Keratinocyte (primary cell): Measurements from ENCODE around the gene PHPT1. TPM values are rescaled to one million over a fixed set of nuclear protein-coding genes. Genes with fewer than 3 reads are reported as not detected.

Experiments used
- DNase-seq: peaks from one replicate; pipeline ENCODE4 v3.0.0-alpha.2; 2011; ENCODE audit warnings: low read depth, missing footprints, low spot score
- FAIRE-seq: peaks from 2 replicates; lab custom pipeline; 2011; peaks lifted over from hg19 to GRCh38; lab: Jason Lieb, UNC
- H2AFZ ChIP-seq: 2 replicates; pipeline ENCODE4 v1.6.0; 2012; ENCODE audit warnings: low read length, control low read depth, inconsistent platforms; ENCODE audit not compliant: control insufficient read depth
- H3K27ac ChIP-seq: 2 replicates; pipeline ENCODE4 v1.5.1; 2011; ENCODE audit warnings: low read length; ENCODE audit not compliant: control insufficient read depth, insufficient read depth
- H3K27me3 ChIP-seq: 3 replicates; pipeline ENCODE4 v1.6.0; 2011; ENCODE audit warnings: low read length; ENCODE audit not compliant: control insufficient read depth, insufficient read depth; ENCODE audit errors: extremely low read depth
- H3K36me3 ChIP-seq, 2 experiments: 2 replicates in 1 of 2; 3 replicates in 1 of 2; pipeline ENCODE4 v1.5.1; 2011; ENCODE audit warnings: low read length in 2 of 2, mild to moderate bottlenecking in 1 of 2; ENCODE audit not compliant: control insufficient read depth in 2 of 2, insufficient read depth in 2 of 2; ENCODE audit errors: extremely low read depth in 1 of 2
- H3K4me1 ChIP-seq: 3 replicates; pipeline ENCODE4 v1.5.1; 2011; ENCODE audit warnings: low read length; ENCODE audit not compliant: control insufficient read depth, insufficient read depth; ENCODE audit errors: extremely low read depth
- H3K4me2 ChIP-seq: 3 replicates; pipeline ENCODE4 v1.6.0; 2011; ENCODE audit warnings: low read depth, low read length; ENCODE audit not compliant: control insufficient read depth, insufficient read depth; ENCODE audit errors: extremely low read depth
- H3K4me3 ChIP-seq, 3 experiments: fragments of 200-600 bp in 1 of 3; sonication (generic) in 1 of 3; 2 replicates in 2 of 3; 3 replicates in 1 of 3; pipeline ENCODE4 v1.5.1; 2011 to 2016; ENCODE audit warnings: low read length in 3 of 3, mild to moderate bottlenecking in 3 of 3, control low read depth in 2 of 3, inconsistent platforms in 1 of 3, low read depth in 1 of 3, mixed read lengths in 1 of 3, mixed run types in 1 of 3, moderate library complexity in 1 of 3; ENCODE audit not compliant: control insufficient read depth in 2 of 3, insufficient read depth in 2 of 3; ENCODE audit errors: extremely low read depth in 1 of 3
- H3K79me2 ChIP-seq: 2 replicates; pipeline ENCODE4 v1.6.0; 2012; ENCODE audit warnings: low read length; ENCODE audit not compliant: control insufficient read depth, insufficient read depth
- H3K9ac ChIP-seq: 3 replicates; pipeline ENCODE4 v1.6.0; 2011; ENCODE audit warnings: low read length; ENCODE audit not compliant: control insufficient read depth, insufficient read depth; ENCODE audit errors: extremely low read depth
- H3K9me1 ChIP-seq: 3 replicates; pipeline ENCODE4 v1.6.0; 2011; ENCODE audit warnings: low read length; ENCODE audit not compliant: control insufficient read depth, insufficient read depth; ENCODE audit errors: extremely low read depth
- H3K9me3 ChIP-seq: 2 replicates; pipeline ENCODE4 v1.5.1; 2012; ENCODE audit warnings: low read depth, low read length; ENCODE audit not compliant: control insufficient read depth
- H4K20me1 ChIP-seq: 3 replicates; pipeline ENCODE4 v1.6.0; 2011; ENCODE audit warnings: low read length; ENCODE audit not compliant: control insufficient read depth, insufficient read depth; ENCODE audit errors: extremely low read depth
- EZH2 ChIP-seq: IDR thresholded peaks from one replicate; pipeline ENCODE4 v1.6.1; 2012; ENCODE audit warnings: inconsistent platforms, mild to moderate bottlenecking, low read length, moderate library complexity
- dilution Hi-C: fragments of 300-500 bp; cut with MboI; formaldehyde crosslinking; loops from one replicate; pipeline ENCODE4 v1.7.0; 2020; ENCODE audit warnings: low sequenced_read_pairs; ENCODE audit not compliant: extremely low pct_ligation_motif_present
- polyA plus RNA-seq, 5 experiments: library from polyadenylated mRNA; depleted of rRNA in 3 of 5; stranded (reverse) in 3 of 5; stranded (forward) in 1 of 5; unstranded in 1 of 5; fragments of >200 nt; gene quantifications; 1 replicate in 1 of 5; 2 replicates in 3 of 5; 3 replicates in 1 of 5; pipeline versions ENCODE4 v1.2.1 to v1.2.3, GENCODE V29; 2011 to 2012; ENCODE audit warnings: missing spikeins in 2 of 5, low read depth in 1 of 5, low replicate concordance in 1 of 5
- TF ChIP-seq, protein P1 (sequence below), 3 experiments: IDR thresholded peaks in 1 of 3; conservative IDR thresholded peaks in 1 of 3; optimal IDR thresholded peaks in 1 of 3; 2 replicates in 2 of 3; 3 replicates in 1 of 3; pipeline versions ENCODE3 to v1.5.1; 2011; ENCODE audit warnings: low read length in 3 of 3, mild to moderate bottlenecking in 3 of 3, moderate library complexity in 2 of 3, control low read depth in 1 of 3, inconsistent platforms in 1 of 3; ENCODE audit not compliant: insufficient read depth in 2 of 3; ENCODE audit errors: extremely low read depth in 1 of 3

The PHPT1 gene
- polyA plus RNA-seq, 1 donor (not counting 4 experiments of a cell fraction or from before 2014, with no cell fraction given): 68.8 TPM

DNA sequence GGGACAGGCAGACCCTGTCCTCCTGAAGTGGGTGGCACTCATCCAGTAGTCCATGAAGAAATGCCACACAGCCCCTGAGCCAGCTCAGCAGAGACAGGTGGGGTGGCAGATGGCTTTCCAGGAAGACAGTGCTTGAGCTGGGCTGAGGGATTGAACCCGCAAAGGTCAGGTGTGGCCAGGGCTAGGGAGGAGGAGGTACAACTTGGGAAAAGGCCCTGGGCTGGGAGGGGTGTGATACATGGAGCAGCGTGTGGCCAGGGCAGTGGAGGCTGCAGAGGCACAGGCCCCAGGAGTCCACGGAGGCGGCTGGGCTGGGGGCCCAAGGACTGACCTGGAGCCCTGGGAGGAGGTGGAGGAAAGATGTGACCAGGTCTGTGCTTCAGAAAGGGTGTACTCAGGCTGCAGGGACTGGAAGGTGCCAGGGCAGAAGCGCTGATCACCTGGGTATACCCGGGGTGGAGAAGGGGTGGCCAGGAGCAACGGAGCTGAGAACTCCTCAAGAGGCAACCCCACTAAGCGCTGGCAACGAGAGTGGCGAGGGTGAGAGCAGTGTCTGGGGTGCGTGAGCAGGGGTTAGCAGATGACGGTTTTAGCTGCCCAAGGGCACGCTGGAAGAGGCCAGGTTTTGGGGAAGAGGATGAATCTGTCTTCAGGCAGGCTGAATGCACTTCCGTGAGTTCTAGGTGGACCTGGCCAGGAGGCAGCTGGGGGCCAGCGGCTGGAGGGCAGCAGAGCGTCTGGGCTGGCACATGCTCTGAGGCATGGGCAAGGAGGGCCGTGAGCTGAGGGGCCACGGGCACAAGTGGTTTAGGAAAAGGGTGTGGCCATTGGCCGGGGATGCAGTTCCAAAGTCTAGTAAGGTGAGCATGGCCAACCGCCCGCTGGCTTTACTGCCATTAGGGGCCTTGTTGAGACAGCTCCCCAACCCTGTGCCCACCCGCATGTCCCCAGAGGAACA lies 45.4 kb upstream of the PHPT1 start:
- H3K27ac ChIP-seq: no peak overlapping the region
- FAIRE-seq: no peak
- no peak overlapping the region for H3K4me2 ChIP-seq
- H3K36me3 ChIP-seq: no peaks in the 10 kb centered on the region
- H2AFZ ChIP-seq: no peak overlapping the region
- no peaks in the 10 kb centered on the region for H3K9me3 ChIP-seq
- peaks cover 9% of the 10 kb centered on the region for H3K79me2 ChIP-seq
- peaks cover 10% of the 10 kb centered on the region for H3K27me3 ChIP-seq
- TF ChIP-seq, protein P1, sequence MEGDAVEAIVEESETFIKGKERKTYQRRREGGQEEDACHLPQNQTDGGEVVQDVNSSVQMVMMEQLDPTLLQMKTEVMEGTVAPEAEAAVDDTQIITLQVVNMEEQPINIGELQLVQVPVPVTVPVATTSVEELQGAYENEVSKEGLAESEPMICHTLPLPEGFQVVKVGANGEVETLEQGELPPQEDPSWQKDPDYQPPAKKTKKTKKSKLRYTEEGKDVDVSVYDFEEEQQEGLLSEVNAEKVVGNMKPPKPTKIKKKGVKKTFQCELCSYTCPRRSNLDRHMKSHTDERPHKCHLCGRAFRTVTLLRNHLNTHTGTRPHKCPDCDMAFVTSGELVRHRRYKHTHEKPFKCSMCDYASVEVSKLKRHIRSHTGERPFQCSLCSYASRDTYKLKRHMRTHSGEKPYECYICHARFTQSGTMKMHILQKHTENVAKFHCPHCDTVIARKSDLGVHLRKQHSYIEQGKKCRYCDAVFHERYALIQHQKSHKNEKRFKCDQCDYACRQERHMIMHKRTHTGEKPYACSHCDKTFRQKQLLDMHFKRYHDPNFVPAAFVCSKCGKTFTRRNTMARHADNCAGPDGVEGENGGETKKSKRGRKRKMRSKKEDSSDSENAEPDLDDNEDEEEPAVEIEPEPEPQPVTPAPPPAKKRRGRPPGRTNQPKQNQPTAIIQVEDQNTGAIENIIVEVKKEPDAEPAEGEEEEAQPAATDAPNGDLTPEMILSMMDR (optimal IDR thresholded peaks at IDR 0.05 in 1 of 3, IDR thresholded peaks at IDR 0.05 in 1 of 3, conservative IDR thresholded peaks at IDR 0.05 in 1 of 3; ENCODE audit: extremely low read depth in 1 of 3, insufficient read depth in 2 of 3, low read length in 3 of 3): no peak
- TF ChIP-seq EZH2: no peak
- H3K4me1 ChIP-seq: peaks cover 26% of the 10 kb centered on the region
- no peaks in the 10 kb centered on the region for H3K9me1 ChIP-seq
- DNase-seq: no peak
- dilution Hi-C loops: loop anchor here (25.0 kb wide), 1 partner anchor 133 kb away; the partner anchor contains the start of genes C8G and FBXW5
- no peaks in the 10 kb centered on the region for H4K20me1 ChIP-seq
- H3K4me3 ChIP-seq: no peak overlapping the region
- no peak overlapping the region for H3K9ac ChIP-seq

GRCh38 chr9:136804509-136805206 lies 44.6 kb upstream of the PHPT1 start:
- Histone ChIP-seq H2AFZ (no peak overlapping the region), H3K27me3 (peaks cover 2% of the 10 kb centered on the region), H4K20me1 (no peaks in the 10 kb centered on the region), H3K9me1 (no peaks in the 10 kb centered on the region), H3K27ac (no peak overlapping the region), H3K4me1 (peaks cover 22% of the 10 kb centered on the region), H3K79me2 (peaks cover 17% of the 10 kb centered on the region), H3K9me3 (no peaks in the 10 kb centered on the region), H3K4me2 (no peak overlapping the region), H3K9ac (no peak overlapping the region), H3K4me3 (no peak overlapping the region), H3K36me3 (no peaks in the 10 kb centered on the region)
- no peak for TF ChIP-seq EZH2
- TF ChIP-seq, protein P1 (optimal IDR thresholded peaks at IDR 0.05 in 1 of 3, IDR thresholded peaks at IDR 0.05 in 1 of 3, conservative IDR thresholded peaks at IDR 0.05 in 1 of 3; ENCODE audit: extremely low read depth in 1 of 3, insufficient read depth in 2 of 3, low read length in 3 of 3): no peak
- no peak for DNase-seq
- dilution Hi-C loops: loop anchor here (25.0 kb wide), 1 partner anchor 133 kb away; the partner anchor contains the start of genes C8G and FBXW5
- FAIRE-seq: no peak
